ENCODE data around the gene PLCD1.

DNA sequence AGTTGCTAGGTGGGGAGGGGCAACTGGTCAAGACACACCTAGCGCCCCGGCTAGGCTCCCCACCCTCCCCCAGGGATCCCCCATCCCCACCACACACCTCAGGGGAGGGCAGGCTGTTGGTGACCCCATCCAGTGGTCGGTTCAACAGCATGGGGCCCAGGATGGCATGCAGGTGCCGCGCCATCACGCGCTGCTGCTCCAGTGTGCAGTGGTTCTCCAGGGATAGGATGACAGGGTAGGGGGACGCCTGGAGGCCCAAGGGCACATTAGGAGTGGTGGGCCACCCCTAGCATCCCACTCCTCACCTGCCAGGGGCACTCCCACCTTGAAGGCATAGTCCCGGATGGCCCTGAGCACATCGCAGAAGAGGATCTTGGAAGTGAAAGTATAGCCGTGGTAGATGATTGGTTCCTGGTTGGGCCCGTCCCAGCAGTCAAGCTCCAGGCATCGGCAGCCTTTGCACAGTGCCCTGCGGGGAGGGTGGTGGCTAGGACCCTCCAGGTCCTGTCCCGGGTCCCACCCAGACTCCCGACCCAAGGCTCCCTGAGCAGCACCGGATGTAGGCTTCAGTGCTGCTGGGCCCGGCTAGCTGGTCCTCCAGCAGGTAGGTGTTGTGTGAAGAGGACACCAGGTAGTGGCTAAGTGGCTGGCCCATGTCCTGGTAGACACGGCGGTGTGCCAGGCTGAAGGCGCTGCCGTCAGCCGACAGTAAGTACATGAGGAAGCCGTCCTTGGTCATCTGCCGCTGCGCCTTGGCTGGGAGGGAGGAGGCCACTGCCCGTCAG lies 19.4 kb downstream of the PLCD1 start:
- no peak for TF ChIP-seq POLR2A (IDR thresholded peaks at IDR 0.05)
- TF ChIP-seq, protein P1, sequence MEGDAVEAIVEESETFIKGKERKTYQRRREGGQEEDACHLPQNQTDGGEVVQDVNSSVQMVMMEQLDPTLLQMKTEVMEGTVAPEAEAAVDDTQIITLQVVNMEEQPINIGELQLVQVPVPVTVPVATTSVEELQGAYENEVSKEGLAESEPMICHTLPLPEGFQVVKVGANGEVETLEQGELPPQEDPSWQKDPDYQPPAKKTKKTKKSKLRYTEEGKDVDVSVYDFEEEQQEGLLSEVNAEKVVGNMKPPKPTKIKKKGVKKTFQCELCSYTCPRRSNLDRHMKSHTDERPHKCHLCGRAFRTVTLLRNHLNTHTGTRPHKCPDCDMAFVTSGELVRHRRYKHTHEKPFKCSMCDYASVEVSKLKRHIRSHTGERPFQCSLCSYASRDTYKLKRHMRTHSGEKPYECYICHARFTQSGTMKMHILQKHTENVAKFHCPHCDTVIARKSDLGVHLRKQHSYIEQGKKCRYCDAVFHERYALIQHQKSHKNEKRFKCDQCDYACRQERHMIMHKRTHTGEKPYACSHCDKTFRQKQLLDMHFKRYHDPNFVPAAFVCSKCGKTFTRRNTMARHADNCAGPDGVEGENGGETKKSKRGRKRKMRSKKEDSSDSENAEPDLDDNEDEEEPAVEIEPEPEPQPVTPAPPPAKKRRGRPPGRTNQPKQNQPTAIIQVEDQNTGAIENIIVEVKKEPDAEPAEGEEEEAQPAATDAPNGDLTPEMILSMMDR (IDR thresholded peaks at IDR 0.05) = no peak
- no peak for TF ChIP-seq EP300 (IDR thresholded peaks at IDR 0.05)

Measured in gastroesophageal sphincter (tissue), 3 donors.